Brain pericyte (primary cell): Measurements from ENCODE around the gene SRPRA.
"Not testable (repeated sequence)": the region's sequence is repeated elsewhere in the genome, so short reads cannot be mapped to it uniquely, and the experiment has no call there.

ENCODE experiments used
- DNase-seq: peaks from one replicate; pipeline ENCODE4 v3.0.0-alpha.2; 2012; ENCODE audit warnings: low read depth, low spot score

Gene SRPRA

GRCh38 chr11:126284829-126285228, 16.1 kb upstream of the SRPRA start:
- no peak for DNase-seq

DNA sequence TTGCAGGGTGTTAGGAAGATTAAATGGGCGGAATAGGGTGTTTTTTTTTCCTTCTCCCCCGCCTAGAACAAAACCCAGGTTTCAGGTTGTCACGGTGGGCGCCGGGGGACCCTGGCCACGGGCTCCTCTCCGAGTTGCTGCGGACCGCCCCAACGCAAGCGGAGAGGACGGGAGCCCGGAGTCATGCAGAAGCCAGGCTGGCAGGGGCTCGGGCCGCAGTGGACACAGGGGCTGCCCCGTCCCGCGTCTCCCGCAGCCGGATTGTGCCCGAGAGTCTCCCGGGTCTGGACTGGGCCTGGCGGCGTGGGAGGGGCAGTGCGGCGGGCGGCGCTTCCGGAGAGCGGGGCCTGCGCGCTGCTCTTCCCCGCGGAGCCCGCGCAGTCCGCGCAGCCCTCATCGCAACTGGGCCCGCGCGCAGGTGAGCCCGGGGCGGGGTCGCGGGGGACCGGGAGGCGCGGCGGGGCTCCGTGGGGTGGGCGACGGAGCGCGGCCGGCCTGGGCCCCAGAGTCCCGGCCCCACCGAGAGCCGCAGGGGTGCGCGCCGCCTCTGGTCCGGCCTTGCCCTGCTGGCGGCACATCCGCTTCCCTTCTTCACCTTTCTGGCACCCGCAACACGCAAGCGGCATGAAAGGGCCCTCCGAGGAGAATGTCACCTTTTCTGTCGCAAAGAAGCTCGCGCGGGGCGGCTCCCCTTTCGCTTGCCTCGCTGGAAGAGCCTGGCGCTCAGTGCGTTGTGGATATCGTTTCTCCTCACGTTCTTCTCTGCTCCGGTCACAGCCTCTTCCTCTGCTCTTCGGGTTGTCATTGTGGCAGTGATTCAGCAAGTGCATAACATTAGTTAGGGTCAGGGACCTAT, 14.3 kb upstream of the SRPRA start, which contains the start of gene TIRAP:
TIRAP (plus strand) TSS at position 358 of the 856 bp plus-strand sequence. CDS start 7,802 bp downstream, outside the sequence.
- DNase-seq: no peak

- no peak for DNase-seq
These were observed 13.7 kb upstream of the SRPRA start for GRCh38 chr11:126282361-126282735.

DNA sequence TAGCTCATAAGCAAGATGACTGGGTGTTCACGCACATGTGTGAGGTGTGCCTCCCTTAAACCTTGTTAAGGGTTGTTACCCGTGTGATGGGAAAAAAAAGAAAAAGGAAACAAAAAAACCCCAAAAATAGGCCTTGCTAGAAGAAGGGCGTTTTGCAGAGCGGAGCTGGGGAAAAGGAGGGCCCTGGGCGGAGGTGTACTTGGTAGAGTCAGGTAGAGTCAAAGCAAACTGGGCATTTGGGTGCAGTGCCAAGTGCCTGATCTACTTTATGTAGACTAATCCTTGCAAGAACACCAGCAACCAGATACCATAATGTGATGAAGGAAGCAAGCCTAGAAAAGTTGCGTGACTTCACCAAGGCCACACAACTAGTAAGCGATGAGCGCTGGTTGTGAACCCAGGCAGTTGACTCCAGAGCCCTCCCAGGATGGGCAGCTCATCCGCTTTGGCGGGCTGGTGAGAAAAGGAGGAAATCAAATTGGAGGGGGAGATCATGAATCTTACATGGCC, 13.0 kb upstream of the SRPRA start:
- DNase-seq: no peak

DNA sequence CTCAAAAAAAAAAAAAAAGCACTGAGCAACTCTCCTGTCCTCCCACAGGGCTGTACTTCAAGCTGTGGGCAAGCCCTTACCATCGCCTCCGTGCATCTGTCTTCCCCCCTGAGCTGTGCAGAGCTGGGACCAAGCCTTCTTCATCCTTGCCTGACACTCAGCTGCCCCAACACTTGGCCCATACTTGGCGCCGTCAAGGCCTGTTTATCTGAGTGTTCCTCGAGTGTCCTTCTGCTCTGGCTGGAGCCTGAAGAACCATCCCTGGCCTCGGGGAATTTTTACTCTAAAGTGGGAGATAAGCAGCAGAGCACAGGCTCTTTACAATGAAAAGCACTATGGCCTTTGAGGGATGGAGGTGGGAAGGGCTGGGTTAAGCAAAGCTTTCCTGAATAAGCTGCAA, 12.6 kb upstream of the SRPRA start:
- no peak for DNase-seq

- DNase-seq: no peak
These were observed 11.9 kb upstream of the SRPRA start for GRCh38 chr11:126280595-126280994.

GRCh38 chr11:126279191-126279590, 10.5 kb upstream of the SRPRA start:
- no peak for DNase-seq

DNA sequence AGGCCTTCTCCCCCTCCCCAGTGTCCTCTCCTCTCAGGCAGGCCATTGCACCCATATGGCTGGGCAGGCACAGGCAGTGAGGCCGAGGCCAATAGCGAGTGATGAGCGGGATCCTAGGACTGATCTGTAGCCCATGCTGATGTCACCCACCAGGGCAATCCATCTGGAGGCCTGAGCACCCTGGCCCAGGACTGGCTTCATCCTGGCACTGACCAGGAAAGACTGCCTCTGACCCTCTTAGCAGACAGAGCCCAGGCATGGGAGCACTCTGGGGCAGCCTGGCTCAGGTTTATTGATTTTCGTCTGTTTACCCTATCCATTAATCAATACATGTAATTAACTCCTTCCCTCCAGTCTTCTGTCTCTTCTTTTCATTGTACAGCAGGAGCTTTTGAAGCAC, 9.1 kb upstream of the SRPRA start:
- DNase-seq: no peak

- no peak for DNase-seq
These were observed 8.6 kb upstream of the SRPRA start for GRCh38 chr11:126277322-126277721.

DNA sequence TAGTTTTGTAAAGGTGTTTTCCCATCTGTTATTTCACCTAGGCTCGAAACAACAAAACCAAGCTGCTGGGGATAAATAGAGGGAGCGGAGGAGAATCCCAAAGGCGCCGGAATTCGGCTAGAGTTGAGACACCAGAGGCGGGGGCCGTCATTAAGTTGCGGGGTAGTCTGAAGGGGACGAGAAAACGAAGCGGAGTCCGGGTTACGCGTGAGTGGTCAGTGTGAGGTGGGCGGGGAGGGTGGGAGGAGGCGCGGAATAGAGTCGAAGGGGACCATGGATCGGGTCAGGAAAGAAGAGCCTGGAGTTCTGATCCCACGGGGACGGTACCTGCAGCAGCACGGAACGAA, 361 bp downstream of the SRPRA start:
- DNase-seq: no peak

DNA sequence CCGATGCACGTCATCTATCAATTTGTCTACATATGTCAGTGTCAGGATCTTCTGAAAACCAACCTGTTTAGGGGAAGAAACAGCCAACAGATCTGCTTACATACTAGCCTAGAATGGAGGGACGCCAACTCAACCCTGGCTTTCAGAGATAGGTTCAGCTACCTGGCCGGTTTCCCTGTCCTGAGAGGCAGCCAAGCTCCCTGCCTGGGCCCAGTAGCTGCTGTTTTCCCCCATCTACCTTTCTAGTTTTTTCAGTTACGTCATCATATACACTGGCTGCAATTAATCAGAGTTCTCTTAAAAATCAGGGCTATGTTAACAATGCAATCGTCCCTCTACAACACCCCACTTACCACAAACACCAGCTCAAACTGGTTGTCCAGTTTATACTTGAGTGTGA, 1.0 kb downstream of the SRPRA start:
- no peak for DNase-seq

DNA sequence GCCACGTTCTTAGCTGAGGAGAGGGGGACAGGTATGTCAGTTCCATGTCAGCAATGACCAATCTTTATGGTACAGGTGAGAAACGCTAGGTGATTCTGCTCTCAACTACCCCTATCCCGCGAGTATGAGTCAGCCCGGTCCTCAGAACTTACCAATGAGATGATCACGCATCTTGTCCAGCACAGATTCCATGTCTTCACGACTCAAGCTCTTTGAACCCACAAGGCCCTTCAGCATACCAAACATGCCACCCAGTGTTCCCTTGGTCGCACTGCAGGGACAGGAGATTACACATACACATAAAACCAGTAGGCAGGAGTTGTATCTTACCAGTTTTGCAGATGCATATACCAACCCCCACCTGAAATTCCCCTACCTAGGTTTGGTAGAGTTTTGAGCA, 2.9 kb downstream of the SRPRA start:
- DNase-seq: no peak

DNA sequence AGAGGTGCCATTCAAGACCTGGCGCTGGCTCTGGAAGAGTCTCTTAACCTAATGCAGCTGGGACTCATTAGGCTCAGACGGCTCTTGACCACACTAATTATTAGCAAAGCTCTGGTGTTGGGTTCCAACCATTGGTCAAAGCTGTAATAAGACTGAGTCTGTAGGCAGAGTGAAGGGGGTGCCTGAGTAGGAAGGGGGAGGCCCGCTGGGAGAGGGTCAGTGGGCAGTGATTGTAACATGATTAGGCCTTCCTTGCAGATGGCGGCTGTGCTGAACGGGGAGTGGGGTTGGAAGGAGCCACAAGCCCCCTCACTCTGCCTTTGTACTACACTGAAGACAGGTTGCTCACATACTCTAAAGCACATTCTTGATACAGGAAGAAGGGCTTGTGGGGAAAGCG, 5.2 kb downstream of the SRPRA start:
- no peak for DNase-seq

DNA sequence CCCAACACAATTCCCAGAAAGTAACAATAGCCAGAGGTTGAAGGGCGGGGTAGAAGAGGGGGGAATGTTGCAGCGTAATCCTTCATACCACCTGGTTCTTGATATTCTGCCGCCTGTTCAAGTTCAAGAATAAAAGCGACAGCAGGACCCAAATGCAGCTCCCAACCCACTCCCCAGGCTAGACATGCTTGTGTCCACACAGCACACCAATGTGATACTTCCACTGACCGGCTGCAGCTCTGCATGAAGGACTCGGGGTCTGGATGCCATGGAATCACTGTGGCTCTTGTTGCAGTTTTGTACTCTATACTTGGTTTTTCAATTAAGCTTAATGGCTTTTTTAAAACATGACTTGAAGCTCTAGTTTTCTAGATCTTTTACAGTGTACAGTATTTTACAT, 6.5 kb downstream of the SRPRA start:
- DNase-seq: no peak

GRCh38 chr11:126257764-126258163, 10.9 kb downstream of the SRPRA start:
- DNase-seq: no peak

GRCh38 chr11:126257144-126257543, 11.6 kb downstream of the SRPRA start:
- no peak for DNase-seq

- DNase-seq: no peak
These were observed 12.5 kb downstream of the SRPRA start for GRCh38 chr11:126256216-126256615.

DNA sequence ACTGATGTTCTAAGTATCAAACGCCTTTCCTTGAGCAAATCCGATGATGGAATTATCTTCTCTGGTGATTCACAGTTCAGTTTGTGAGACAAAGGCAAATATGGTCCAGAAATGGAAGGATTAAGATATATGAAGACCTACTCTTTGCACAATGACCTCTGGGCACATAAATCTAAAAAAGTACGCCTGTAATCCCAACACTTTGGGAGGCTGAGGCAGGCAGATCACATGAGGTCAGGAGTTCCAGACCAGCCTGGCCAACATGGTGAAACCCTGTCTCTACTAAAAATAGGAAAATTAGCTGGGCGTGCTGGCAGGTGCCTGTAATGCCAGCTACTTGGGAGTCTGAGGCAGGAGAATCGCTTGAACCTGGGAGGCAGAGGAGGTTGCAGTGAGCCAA, 13.2 kb downstream of the SRPRA start:
- not testable (repeated sequence) for DNase-seq

DNA sequence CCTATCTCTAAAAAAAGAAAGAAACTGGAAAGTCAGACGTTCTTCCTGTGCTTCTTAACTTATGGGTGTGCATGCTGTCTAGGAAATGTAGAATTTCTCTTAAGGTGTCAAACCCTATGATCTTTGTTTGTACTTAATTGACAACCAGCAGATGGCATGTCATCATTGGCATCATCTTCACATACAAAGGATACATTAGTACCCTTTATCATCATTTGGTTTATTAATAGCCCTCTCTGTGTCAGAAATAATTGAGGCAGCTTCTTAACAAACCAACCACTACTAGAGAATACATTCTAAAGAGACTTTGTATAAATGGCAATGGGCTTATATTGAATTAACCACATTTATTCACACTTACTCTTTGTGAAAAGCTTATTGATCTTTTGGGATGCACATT, 13.9 kb downstream of the SRPRA start:
- DNase-seq: no peak

GRCh38 chr11:126253265-126253664, 15.4 kb downstream of the SRPRA start:
- no peak for DNase-seq

GRCh38 chr11:126246636-126247035, 22.1 kb downstream of the SRPRA start:
- no peak for DNase-seq

DNA sequence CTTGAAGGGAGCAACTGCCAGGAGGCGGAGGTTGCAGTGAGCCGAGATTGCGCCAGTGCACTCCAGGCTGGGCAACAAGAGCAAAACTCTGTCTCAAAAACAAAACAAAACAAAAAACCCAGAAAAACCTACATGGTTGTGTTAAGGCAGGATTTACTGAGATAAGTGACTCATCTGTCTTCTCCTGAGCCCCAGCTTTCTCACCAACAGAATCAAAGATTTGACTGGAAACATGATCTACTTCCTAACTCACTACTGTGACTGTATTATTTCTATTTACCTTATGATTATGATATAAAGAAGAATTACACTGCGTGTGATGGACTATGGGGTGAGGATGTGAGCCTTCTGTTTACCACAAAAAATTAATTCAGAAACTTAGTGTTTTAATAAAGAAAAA, 35.3 kb downstream of the SRPRA start:
- DNase-seq: no peak

GRCh38 chr11:126232683-126233082, 36.0 kb downstream of the SRPRA start:
- no peak for DNase-seq
